HCT116 (cell line): ENCODE results near the gene SHANK3.

Experiments
- JUND ChIP-seq: IDR thresholded peaks from 2 replicates; pipeline ENCODE4 v1.6.1; 2012
- POLR2AphosphoS5 ChIP-seq: IDR thresholded peaks from 2 replicates; pipeline ENCODE4 v1.6.1; 2011; ENCODE audit warnings: mild to moderate bottlenecking, low read depth, low read length, moderate library complexity
- TF ChIP-seq, protein P1 (sequence below), 3 experiments: fragments of 200-600 bp in 1 of 3; sonication (generic) in 1 of 3; IDR thresholded peaks in 2 of 3; conservative IDR thresholded peaks in 1 of 3; 2 replicates each; pipeline ENCODE4 v1.5.1; 2012 to 2017; ENCODE audit warnings: low read depth in 2 of 3, low read length in 2 of 3, antibody characterized with exemption in 1 of 3, borderline replicate concordance in 1 of 3, control low read depth in 1 of 3, mild to moderate bottlenecking in 1 of 3, mixed read lengths in 1 of 3, mixed run types in 1 of 3, moderate library complexity in 1 of 3; ENCODE audit not compliant: insufficient read depth in 1 of 3

DNA sequence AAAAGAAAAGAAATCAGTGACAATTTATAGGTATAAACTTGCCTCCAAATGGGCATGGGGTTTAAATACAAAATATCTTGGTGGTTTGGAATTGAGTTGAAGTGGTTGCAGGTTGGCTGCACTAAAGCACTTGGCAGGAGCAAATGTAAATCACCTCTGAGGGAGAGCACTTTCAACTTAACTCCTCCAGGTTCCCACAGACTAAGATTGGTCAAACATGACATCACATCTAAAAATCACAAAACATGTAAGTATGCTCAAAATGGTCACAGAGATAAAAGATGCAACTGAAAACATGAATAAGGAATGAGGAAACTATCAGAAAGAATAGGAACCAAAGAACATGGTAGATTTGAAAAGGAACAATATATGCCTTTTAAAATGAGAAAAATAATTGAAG lies 12.3 kb upstream of the SHANK3 start:
- TF ChIP-seq, protein P1, sequence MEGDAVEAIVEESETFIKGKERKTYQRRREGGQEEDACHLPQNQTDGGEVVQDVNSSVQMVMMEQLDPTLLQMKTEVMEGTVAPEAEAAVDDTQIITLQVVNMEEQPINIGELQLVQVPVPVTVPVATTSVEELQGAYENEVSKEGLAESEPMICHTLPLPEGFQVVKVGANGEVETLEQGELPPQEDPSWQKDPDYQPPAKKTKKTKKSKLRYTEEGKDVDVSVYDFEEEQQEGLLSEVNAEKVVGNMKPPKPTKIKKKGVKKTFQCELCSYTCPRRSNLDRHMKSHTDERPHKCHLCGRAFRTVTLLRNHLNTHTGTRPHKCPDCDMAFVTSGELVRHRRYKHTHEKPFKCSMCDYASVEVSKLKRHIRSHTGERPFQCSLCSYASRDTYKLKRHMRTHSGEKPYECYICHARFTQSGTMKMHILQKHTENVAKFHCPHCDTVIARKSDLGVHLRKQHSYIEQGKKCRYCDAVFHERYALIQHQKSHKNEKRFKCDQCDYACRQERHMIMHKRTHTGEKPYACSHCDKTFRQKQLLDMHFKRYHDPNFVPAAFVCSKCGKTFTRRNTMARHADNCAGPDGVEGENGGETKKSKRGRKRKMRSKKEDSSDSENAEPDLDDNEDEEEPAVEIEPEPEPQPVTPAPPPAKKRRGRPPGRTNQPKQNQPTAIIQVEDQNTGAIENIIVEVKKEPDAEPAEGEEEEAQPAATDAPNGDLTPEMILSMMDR (IDR thresholded peaks at IDR 0.05 in 2 of 3, conservative IDR thresholded peaks at IDR 0.05 in 1 of 3; ENCODE audit: borderline replicate concordance in 1 of 3, insufficient read depth in 1 of 3, low read depth in 2 of 3, low read length in 2 of 3), result no peak
- TF ChIP-seq JUND (no peak), POLR2AphosphoS5 (no peak)
